HAP-1 (cell line): Measurements from ENCODE around the gene KTN1.

Experiments used
- DNase-seq, 2 experiments: peaks; one replicate each; pipeline ENCODE4 v3.0.0-alpha.2; 2016 to 2020; ENCODE audit warnings: low spot score in 2 of 2
- H3K27me3 ChIP-seq: fragments of 250-450 bp; sonication (Bioruptor Pico); 2 replicates; pipeline ENCODE4 v1.5.1; 2020; ENCODE audit warnings: low read depth, mild to moderate bottlenecking, moderate library complexity
- H3K36me3 ChIP-seq: fragments of 250-450 bp; sonication (Bioruptor Pico); replicated peaks from 2 replicates; pipeline ENCODE4 v1.5.1; 2020; ENCODE audit warnings: mild to moderate bottlenecking
- H3K4me1 ChIP-seq: fragments of 250-450 bp; sonication (Bioruptor Pico); 2 replicates; pipeline ENCODE4 v1.5.1; 2020; ENCODE audit warnings: mild to moderate bottlenecking
- H3K4me3 ChIP-seq: fragments of 250-450 bp; sonication (Bioruptor Pico); 2 replicates; pipeline ENCODE4 v1.5.1; 2020; ENCODE audit warnings: mild to moderate bottlenecking, moderate library complexity
- H3K9me3 ChIP-seq: fragments of 250-450 bp; sonication (Bioruptor Pico); 2 replicates; pipeline ENCODE4 v1.5.1; 2020; ENCODE audit warnings: mild to moderate bottlenecking, moderate library complexity
- in situ Hi-C: fragments of 300-500 bp; cut with MboI; formaldehyde crosslinking; loops from 3 replicates; pipeline ENCODE4 v1.14.3; 2020; ENCODE audit warnings: low sequenced_read_pairs, inconsistent platforms, mixed read lengths

Gene KTN1

GRCh38 chr14:55579724-55580469 is at the start of gene KTN1:
TSS of gene KTN1 (plus strand) at chr14:55580207. CDS start at chr14:55612049, 31,842 bp downstream.
- H3K4me3 ChIP-seq: peak within 1 kb of the TSS; percentile 73
- H3K27me3 ChIP-seq: no peaks in the 10 kb centered on the region
- H3K9me3 ChIP-seq: no peaks in the 10 kb centered on the region
- no peaks in the 10 kb centered on the region; the same call in 1 of the 2 replicates for H3K36me3 ChIP-seq
- in situ Hi-C loops: no loop called here
- DNase-seq: peak; percentile 72 to 88
- peaks cover 37% of the 10 kb centered on the region for H3K4me1 ChIP-seq

GRCh38 chr14:55530464-55530863 is 49.5 kb upstream of the KTN1 start:
- no peak for DNase-seq
- H3K4me1 ChIP-seq: peaks cover 2% of the 10 kb centered on the region; the same call in 1 of the 2 replicates
- in situ Hi-C loops: no loop called here
- no peak overlapping the region for H3K4me3 ChIP-seq
- no peaks in the 10 kb centered on the region for H3K36me3 ChIP-seq
- no peaks in the 10 kb centered on the region for H3K9me3 ChIP-seq
- no peaks in the 10 kb centered on the region for H3K27me3 ChIP-seq

- no peaks in the 10 kb centered on the region for H3K9me3 ChIP-seq
- no peak overlapping the region for H3K4me3 ChIP-seq
- H3K27me3 ChIP-seq: no peaks in the 10 kb centered on the region
- in situ Hi-C loops: no loop called here
- DNase-seq: peak; percentile 76 to 90
- peaks cover 9% of the 10 kb centered on the region; the same call in 1 of the 2 replicates for H3K4me1 ChIP-seq
- H3K36me3 ChIP-seq: no peaks in the 10 kb centered on the region
Observed at GRCh38 chr14:55532645-55533344, 47.2 kb upstream of the KTN1 start.

- in situ Hi-C loops: no loop called here
- Histone ChIP-seq H3K4me3 (no peak overlapping the region), H3K36me3 (no peaks in the 10 kb centered on the region), H3K9me3 (no peaks in the 10 kb centered on the region), H3K27me3 (no peaks in the 10 kb centered on the region), H3K4me1 (peaks cover 9% of the 10 kb centered on the region; the same call in 1 of the 2 replicates)
- no peak for DNase-seq
Observed at GRCh38 chr14:55533960-55534359, 46.0 kb upstream of the KTN1 start.

- Histone ChIP-seq H3K4me1 (peaks cover 9% of the 10 kb centered on the region; the same call in 1 of the 2 replicates), H3K9me3 (no peaks in the 10 kb centered on the region), H3K36me3 (no peaks in the 10 kb centered on the region), H3K4me3 (no peak overlapping the region), H3K27me3 (no peaks in the 10 kb centered on the region)
- in situ Hi-C loops: no loop called here
- DNase-seq: no peak
Observed at GRCh38 chr14:55535516-55536203, 44.3 kb upstream of the KTN1 start.

GRCh38 chr14:55536204-55536708 is 43.8 kb upstream of the KTN1 start:
- no peaks in the 10 kb centered on the region for H3K27me3 ChIP-seq
- no peak overlapping the region for H3K4me3 ChIP-seq
- no peaks in the 10 kb centered on the region for H3K9me3 ChIP-seq
- in situ Hi-C loops: no loop called here
- DNase-seq: no peak
- no peaks in the 10 kb centered on the region for H3K36me3 ChIP-seq
- H3K4me1 ChIP-seq: peaks cover 9% of the 10 kb centered on the region; the same call in 1 of the 2 replicates

GRCh38 chr14:55537782-55538181 is 42.2 kb upstream of the KTN1 start:
- no peak for DNase-seq
- Histone ChIP-seq H3K9me3 (no peaks in the 10 kb centered on the region), H3K36me3 (no peaks in the 10 kb centered on the region), H3K4me1 (peaks cover 10% of the 10 kb centered on the region; the same call in 1 of the 2 replicates), H3K4me3 (no peak overlapping the region), H3K27me3 (no peaks in the 10 kb centered on the region)
- in situ Hi-C loops: no loop called here

- H3K9me3 ChIP-seq: no peaks in the 10 kb centered on the region
- no peaks in the 10 kb centered on the region for H3K27me3 ChIP-seq
- peaks cover 14% of the 10 kb centered on the region for H3K4me1 ChIP-seq
- H3K4me3 ChIP-seq: no peak overlapping the region
- no peaks in the 10 kb centered on the region for H3K36me3 ChIP-seq
- no peak for DNase-seq
- in situ Hi-C loops: no loop called here
Observed at GRCh38 chr14:55539975-55540374, 40.0 kb upstream of the KTN1 start.

- no peaks in the 10 kb centered on the region for H3K36me3 ChIP-seq
- no peak for DNase-seq
- no peaks in the 10 kb centered on the region for H3K27me3 ChIP-seq
- no peak overlapping the region for H3K4me3 ChIP-seq
- H3K4me1 ChIP-seq: peaks cover 8% of the 10 kb centered on the region
- H3K9me3 ChIP-seq: no peaks in the 10 kb centered on the region
- in situ Hi-C loops: no loop called here
Observed at GRCh38 chr14:55540847-55541773, 38.9 kb upstream of the KTN1 start.

GRCh38 chr14:55545779-55546178 is 34.2 kb upstream of the KTN1 start:
- no peak overlapping the region for H3K4me3 ChIP-seq
- in situ Hi-C loops: no loop called here
- H3K9me3 ChIP-seq: no peaks in the 10 kb centered on the region
- H3K27me3 ChIP-seq: no peaks in the 10 kb centered on the region
- peaks cover 5% of the 10 kb centered on the region for H3K4me1 ChIP-seq
- H3K36me3 ChIP-seq: no peaks in the 10 kb centered on the region
- DNase-seq: no peak

- no peaks in the 10 kb centered on the region for H3K27me3 ChIP-seq
- no peak overlapping the region for H3K4me3 ChIP-seq
- H3K36me3 ChIP-seq: no peaks in the 10 kb centered on the region
- in situ Hi-C loops: no loop called here
- no peaks in the 10 kb centered on the region for H3K9me3 ChIP-seq
- peaks cover 5% of the 10 kb centered on the region for H3K4me1 ChIP-seq
- no peak for DNase-seq
Observed at GRCh38 chr14:55546212-55546874, 33.7 kb upstream of the KTN1 start.

- Histone ChIP-seq H3K4me1 (peaks cover 4% of the 10 kb centered on the region), H3K36me3 (no peaks in the 10 kb centered on the region), H3K9me3 (no peaks in the 10 kb centered on the region), H3K4me3 (no peak overlapping the region), H3K27me3 (no peaks in the 10 kb centered on the region)
- DNase-seq: no peak
- in situ Hi-C loops: no loop called here
Observed at GRCh38 chr14:55547650-55548315, 32.2 kb upstream of the KTN1 start.
